Right kidney (tissue), 9 donors: ENCODE data around the gene TRIM22.
A peak's percentile ranks its signal among the peaks of the same experiment; 100 is the strongest.
"Not testable (repeated sequence)": the region's sequence is repeated elsewhere in the genome, so short reads cannot be mapped to it uniquely, and the experiment has no call there.

Experiments used
- DNase-seq: peaks from one replicate; pipeline ENCODE4 v3.0.0-alpha.2; 2016
- long read RNA-seq, 8 donors: transcript quantifications; one replicate each; lab custom pipeline, GENCODE V29; 2026

TRIM22 gene
- long read RNA-seq, donor 1, partial matches to known transcripts: 0 of 1 reads
- long read RNA-seq, donor 1, other reads (novel, unspliced or antisense): 0 of 1 reads
- long read RNA-seq, donor 2: 0 reads
- long read RNA-seq, donor 3: 0 reads
- long read RNA-seq, donor 4, partial matches to known transcripts: 0 of 1 reads
- long read RNA-seq, donor 4, other reads (novel, unspliced or antisense): 0 of 1 reads
- long read RNA-seq, donor 5, partial matches to known transcripts: 0 of 2 reads
- long read RNA-seq, donor 5, other reads (novel, unspliced or antisense): 0 of 2 reads
- long read RNA-seq, donor 6: 0 reads
- long read RNA-seq, donor 7: 0 reads
- long read RNA-seq, donor 8, partial matches to known transcripts: 0 of 1 reads
- long read RNA-seq, donor 8, other reads (novel, unspliced or antisense): 0 of 1 reads

GRCh38 chr11:5689551-5689983 lies at the start of gene TRIM22:
TRIM22 (plus strand) TSS chr11:5689790; CDS start chr11:5696233, 6,443 bp downstream.
- peak; percentile 8 for DNase-seq

- DNase-seq: no peak
These were observed 49.6 kb upstream of the TRIM22 start for GRCh38 chr11:5639953-5640352.

- DNase-seq: no peak
These were observed 46.0 kb upstream of the TRIM22 start for GRCh38 chr11:5643585-5643984.

- no peak for DNase-seq
These were observed 43.5 kb upstream of the TRIM22 start for GRCh38 chr11:5646139-5646538.

- no peak for DNase-seq
These were observed 34.1 kb upstream of the TRIM22 start for GRCh38 chr11:5655474-5655873.

- DNase-seq: not testable (repeated sequence)
These were observed 32.6 kb upstream of the TRIM22 start for GRCh38 chr11:5656956-5657355.

GRCh38 chr11:5658318-5658717 lies 31.3 kb upstream of the TRIM22 start:
- DNase-seq: no peak

- DNase-seq: no peak
These were observed 26.1 kb upstream of the TRIM22 start for GRCh38 chr11:5663511-5663910.

- no peak for DNase-seq
These were observed 24.5 kb upstream of the TRIM22 start for GRCh38 chr11:5665051-5665570.

GRCh38 chr11:5665746-5666401 lies 23.7 kb upstream of the TRIM22 start:
- no peak for DNase-seq

GRCh38 chr11:5666402-5666793 lies 23.2 kb upstream of the TRIM22 start:
- no peak for DNase-seq

GRCh38 chr11:5671831-5672230 lies 17.8 kb upstream of the TRIM22 start:
- no peak for DNase-seq

GRCh38 chr11:5674391-5674790 lies 15.2 kb upstream of the TRIM22 start:
- DNase-seq: no peak

- DNase-seq: no peak
These were observed 9.8 kb upstream of the TRIM22 start for GRCh38 chr11:5679811-5680210.

GRCh38 chr11:5682890-5683441 lies 6.6 kb upstream of the TRIM22 start:
- DNase-seq: not testable (repeated sequence)

GRCh38 chr11:5683620-5684019 lies 6.0 kb upstream of the TRIM22 start:
- DNase-seq: not testable (repeated sequence)

- DNase-seq: no peak
These were observed 5.4 kb upstream of the TRIM22 start for GRCh38 chr11:5684036-5684645.

GRCh38 chr11:5684646-5685362 lies 4.8 kb upstream of the TRIM22 start, which contains the start of gene TRIM5:
TRIM5 (minus strand) TSS chr11:5685074; CDS start chr11:5680177, 4,897 bp downstream.
- peak; percentile 87 for DNase-seq

- DNase-seq: no peak
These were observed 3.2 kb upstream of the TRIM22 start for GRCh38 chr11:5686426-5686825.

GRCh38 chr11:5688482-5688881 lies 1.1 kb upstream of the TRIM22 start:
- no peak for DNase-seq

- DNase-seq: no peak
These were observed 626 bp downstream of the TRIM22 start for GRCh38 chr11:5690216-5690615.

GRCh38 chr11:5690736-5691135 lies 1.1 kb downstream of the TRIM22 start:
- no peak for DNase-seq
